Left cardiac atrium (tissue), 4 donors: ENCODE results near the gene TUT4. TPM values are rescaled to one million over a fixed set of nuclear protein-coding genes. Genes with fewer than 3 reads are reported as not detected.

Source experiments
- ATAC-seq, 2 donors: fragments of 200-7000 bp; cut with Tn5 transposase; one replicate each; pipeline ENCODE4 v1.9.1; 2020; ENCODE audit warnings: mild to moderate bottlenecking in 2 of 2, moderate library complexity in 2 of 2
- DNase-seq: peaks from one replicate; pipeline ENCODE4 v3.0.0-alpha.2; 2020
- intact Hi-C, 2 donors: fragments of 100-400 bp; cut with DNase I; formaldehyde crosslinking; loops; one replicate each; pipeline versions ENCODE4 v1.14.1 to v1.15.1; 2022 to 2023
- total RNA-seq, 2 donors: library from RNA; stranded (reverse); fragmentation: NEBNext Ultra II Directional; extraction: Animal tissue kit (Norgen Biotek cat#: 25700); gene quantifications; one replicate each; pipeline ENCODE4 v1.2.1, GENCODE V29; 2021
- donor health status: DM: no; HTN: yes; CAD: no.
- donor health status: DM: no; HTN: yes; CAD: no; lungs with severe emphysema.
- donor health status: DM: yes; HTN: yes; CAD: no.
- donor health status: Dilated cardiomyopathy.

Gene TUT4
- total RNA-seq, 2 donors from 2014 or later = 30.1 to 32.7 TPM

DNA sequence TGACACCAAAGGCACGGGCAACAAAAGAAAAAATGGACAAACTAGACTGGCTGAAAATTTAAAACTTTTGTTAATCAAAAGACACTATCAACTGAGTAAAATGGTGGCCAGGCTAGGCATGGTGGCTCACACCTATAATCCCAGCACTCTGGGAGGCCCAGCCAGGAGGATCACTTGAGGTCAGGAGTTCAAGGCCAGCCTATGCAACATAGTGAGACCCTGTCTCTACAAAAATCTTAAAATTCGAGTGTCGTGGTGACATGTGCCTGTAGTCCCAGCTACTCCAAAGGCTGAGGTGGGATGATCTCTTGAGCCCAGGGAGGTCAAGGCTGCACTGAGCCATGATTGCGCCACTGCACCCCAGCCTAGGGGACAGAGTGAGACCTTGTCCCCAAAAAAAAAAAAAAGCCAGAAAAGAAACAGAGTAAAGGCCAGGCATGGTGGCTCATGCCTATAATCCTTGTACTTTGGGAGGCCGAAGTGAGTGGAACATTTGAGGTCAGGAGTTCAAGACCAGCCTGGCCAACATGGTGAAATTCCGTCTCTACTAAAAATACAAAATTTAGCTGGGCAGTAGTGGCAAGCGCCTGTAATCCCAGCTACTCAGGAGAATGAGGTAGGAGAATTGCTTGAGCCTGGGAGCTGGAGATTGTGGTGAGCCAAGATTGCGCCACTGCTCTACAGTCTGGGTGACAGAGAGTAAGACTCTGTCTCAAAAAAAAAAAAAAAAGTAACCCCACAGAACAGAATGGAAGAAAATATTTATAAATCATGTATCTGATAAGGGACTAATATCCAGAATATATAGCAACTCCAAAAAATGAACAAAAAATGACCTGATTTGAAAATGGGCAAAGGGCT is 8.0 kb downstream of the TUT4 start:
- DNase-seq = no peak
- ATAC-seq = no peak
- intact Hi-C loops = no loop called here

DNA sequence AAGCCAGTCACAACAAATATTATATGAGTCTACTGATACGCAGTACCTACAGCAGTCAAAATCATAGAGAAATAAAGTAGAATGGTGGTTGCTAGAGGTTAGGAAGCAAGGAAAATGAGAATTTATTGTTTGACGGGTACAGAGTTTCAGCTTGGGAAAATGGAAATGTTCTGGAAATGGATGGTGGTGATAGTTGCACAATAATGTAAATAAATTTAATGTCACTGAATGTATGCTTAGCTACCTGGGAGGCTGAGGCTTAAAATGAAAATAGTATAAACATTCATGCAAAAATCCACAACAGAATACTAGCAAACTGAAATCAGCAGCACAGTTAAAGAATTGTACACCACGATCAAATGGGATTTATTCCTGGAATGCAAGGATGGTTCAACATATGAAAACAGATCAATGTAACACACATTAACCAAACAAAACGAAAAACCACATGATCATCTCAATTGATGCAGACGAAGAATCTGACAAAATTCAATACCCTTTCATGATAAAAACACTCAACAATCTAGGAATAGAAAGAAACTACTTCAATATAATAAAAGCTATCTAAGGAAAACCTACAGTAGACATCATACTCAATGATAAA is 10.7 kb downstream of the TUT4 start:
- intact Hi-C loops = no loop called here
- ATAC-seq (no peak), DNase-seq (no peak)

DNA sequence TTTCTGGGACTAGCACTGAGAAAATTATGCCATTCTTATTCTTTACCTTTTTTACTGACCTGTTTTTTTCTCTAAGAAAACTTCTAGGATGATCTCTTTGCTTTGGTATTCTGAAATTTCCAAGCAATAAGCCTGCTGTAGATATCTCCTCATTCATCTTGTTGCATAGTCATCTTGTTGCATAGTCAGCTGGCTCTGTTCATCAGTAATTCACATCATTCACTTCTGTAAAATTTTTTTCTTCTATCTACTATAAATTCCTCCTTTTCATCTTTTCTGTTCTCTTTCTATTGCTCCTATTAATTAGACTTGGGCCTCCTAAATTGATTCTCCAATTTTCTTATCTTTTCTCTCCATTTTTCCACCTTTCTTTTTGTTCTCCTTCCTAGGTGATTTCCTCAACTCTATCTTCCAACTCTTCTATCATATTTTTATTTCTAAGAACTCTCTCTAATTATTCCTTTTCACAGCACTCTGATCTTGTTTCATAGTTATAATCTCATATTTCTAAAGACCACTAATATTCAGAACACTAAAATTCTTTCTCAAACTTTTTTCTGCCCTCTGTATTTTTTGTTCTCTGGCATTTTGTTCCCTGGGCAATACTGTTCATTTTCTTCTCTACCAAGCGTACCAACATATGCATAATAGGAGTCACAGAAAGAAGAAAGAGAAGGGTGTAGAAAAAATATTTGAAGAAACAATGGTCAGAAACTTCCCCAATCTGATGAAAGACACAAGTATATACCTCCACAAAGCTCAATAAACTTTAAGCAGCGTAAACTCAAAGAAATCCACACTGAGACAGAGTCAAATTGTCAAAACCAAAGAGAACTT is 17.7 kb downstream of the TUT4 start:
- DNase-seq (no peak), ATAC-seq (no peak)
- intact Hi-C loops = no loop called here

DNA sequence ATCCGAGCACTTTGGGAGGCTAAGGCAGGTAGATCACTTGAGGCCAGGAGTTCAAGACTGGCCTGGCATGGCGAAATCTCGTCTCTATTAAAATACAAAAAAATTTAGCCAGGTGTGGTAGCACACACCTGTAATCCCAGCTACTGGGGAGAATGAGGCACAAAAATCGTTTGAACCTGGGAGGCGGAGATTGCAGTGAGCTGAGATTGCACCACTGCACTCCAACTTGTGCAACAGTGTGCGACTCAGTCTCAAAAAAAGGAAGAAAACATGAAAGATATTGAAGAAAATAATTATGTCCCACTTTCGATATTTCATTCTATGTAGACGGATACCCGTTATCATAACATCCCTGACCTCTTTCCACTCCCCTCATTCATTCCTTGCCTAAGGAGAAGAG is 19.2 kb downstream of the TUT4 start:
- intact Hi-C loops = no loop called here
- ATAC-seq (no peak), DNase-seq (no peak)

DNA sequence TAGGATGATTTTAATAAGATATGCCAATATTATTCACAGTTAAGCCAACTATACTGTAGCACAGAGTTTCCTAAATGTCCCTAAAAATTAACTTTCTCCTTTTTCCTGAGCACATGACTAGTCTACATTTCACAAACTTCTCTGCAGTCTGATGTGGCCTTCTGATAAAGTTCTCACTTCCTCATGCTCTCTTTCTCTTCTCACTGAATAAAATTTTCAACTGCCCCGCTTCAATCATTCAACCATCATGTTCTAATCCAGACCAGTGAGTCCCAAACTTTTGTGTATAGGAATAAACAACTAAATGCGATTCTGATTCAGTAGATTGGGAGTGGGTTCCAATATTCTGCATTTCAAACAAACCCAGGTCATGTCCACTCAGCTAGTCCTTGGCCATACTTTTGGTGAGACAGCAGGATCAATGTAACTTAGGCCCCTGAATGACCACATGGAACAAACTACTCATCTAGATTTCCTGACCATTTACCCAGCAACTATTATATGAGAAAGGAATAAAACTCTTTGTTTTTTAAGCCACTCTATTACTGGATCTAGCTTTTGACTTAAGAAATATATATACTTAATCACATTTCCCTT is 20.1 kb downstream of the TUT4 start:
- no peak for ATAC-seq
- no peak for DNase-seq
- intact Hi-C loops = no loop called here

DNA sequence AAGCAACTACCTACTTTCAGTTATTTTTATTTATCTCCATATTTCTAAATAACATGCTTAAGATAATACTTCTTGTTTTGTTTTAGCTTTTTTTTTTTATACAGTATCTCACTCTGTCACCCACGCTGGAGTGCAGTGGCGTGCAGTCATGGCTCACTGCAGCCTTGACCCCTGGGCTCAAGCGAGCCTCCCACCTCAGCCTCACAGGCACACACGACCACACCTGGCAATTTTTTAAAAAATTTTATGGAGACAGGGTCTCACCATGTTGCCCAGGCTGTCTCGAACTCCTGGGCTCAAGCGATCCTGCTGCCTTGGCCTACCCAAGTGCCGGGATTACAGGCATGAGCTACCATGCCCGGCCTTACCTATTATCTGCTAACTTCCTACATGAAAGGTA is 20.6 kb downstream of the TUT4 start:
- ATAC-seq = no peak
- intact Hi-C loops = no loop called here
- DNase-seq = no peak

DNA sequence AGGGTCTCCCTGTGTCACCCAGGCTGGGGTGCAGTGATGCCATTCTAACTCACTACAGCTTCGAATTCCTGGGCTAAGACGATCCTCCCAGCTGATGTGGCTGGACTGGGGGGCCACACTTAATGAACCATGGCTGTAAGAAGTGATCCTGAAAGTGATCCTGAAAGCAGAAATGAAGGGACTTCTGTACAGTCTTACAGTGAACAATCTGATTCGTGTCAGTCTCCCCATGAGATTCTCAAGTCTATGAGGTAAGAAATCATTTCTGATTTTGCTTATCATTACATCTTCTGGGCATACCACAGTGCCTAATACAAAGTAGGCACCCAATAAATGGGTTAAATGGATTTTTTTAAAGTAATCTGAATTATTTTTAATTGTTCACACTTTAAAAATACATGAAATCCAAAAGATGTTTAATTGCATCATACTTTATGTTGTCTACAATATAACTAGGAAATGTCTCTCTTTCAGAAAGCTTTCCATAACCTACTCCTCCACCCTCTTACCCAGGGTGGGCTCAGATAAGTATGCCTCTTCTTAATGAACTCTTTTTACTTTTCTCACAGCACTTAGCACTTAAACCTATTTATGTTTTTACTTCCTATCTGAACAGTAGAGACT is 21.5 kb downstream of the TUT4 start:
- DNase-seq (no peak), ATAC-seq (no peak)

DNA sequence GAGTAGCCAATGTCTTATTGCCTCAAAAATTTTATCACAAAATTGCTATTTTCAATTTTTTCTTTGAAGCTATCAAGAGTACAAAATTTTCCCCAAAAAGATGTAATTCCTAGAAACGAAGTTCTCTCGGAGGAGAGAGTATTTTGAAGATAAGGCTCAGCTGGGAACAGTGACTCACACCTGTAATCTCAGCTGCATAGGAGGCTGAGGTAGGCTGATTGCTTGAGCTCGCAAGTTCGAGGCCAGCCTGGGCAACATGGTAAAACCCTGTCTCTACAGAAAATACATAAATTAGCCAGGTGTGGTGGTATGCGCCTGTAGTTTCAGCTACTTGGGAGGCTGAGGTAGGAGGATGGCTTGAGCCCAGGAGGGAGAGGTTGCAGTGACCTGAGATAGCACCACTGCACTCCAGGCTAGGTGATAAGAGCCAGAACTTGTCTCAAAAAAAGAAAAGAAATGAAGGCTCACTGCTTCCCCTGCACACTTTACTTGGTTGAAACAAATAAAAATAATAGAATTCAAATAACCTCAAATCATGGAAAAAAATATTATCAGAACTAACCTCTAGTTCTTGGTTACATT is 22.2 kb downstream of the TUT4 start:
- intact Hi-C loops = no loop called here
- no peak for ATAC-seq
- no peak for DNase-seq

More for the DNA sequence above, 21.5 kb downstream of the TUT4 start:
- intact Hi-C loops = no loop called here

DNA sequence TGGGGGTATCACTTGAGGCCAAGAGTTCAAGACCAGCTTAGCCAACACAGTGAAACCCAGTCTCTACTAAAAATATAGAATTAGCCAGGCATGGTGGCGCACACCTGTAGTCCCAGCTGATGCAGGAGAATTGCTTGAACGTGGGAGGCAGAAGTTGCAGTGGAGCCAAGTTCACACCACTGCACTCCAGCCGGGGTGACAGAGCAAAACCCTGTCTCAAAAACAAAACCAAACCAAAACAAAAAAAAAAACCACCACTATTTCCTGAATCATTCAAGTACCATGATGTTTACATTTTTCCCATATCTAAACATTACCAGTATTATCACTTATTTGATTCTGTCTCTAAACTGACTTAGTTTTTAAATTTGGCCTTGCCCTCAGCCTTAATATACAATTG is 29.5 kb downstream of the TUT4 start:
- ATAC-seq (no peak), DNase-seq (no peak)
- intact Hi-C loops = no loop called here

DNA sequence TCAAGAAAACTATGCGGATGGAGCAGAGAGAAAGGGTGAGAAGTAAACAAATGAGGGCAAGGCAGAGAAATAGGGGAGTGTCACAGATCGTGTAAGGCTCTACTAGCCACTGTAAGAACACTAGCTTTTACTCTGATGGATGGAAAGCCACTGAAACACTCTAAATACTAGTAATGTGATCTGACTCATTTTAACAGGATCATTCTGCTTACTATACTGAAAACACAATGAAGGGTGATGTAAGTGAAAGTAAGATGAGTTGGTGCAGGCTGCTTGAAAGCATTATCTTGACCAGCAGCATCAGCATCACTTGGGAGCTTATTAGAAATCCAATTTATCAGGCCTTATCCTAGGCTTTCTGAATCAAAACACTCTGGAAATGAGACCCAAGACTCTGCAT is 32.7 kb downstream of the TUT4 start:
- ATAC-seq (no peak), DNase-seq (no peak)
- intact Hi-C loops = no loop called here

DNA sequence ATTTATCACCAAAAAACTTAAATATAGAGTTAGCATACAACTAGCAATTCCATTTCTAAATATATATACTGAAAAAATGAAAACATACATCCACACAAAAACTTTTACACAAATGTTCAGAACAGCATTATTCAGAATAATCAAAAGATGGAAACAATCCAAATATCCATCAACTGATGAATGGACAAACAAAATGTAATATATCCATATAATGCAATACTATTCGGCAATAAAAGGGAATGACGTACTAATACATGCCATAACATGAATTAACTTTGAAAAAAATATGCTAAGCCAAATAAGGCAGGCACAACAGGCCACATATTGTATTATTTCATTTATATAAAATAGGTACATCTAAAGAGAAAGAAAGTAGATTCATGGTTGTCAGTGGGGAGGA is 33.9 kb downstream of the TUT4 start:
- DNase-seq = no peak
- intact Hi-C loops = no loop called here
- no peak for ATAC-seq

DNA sequence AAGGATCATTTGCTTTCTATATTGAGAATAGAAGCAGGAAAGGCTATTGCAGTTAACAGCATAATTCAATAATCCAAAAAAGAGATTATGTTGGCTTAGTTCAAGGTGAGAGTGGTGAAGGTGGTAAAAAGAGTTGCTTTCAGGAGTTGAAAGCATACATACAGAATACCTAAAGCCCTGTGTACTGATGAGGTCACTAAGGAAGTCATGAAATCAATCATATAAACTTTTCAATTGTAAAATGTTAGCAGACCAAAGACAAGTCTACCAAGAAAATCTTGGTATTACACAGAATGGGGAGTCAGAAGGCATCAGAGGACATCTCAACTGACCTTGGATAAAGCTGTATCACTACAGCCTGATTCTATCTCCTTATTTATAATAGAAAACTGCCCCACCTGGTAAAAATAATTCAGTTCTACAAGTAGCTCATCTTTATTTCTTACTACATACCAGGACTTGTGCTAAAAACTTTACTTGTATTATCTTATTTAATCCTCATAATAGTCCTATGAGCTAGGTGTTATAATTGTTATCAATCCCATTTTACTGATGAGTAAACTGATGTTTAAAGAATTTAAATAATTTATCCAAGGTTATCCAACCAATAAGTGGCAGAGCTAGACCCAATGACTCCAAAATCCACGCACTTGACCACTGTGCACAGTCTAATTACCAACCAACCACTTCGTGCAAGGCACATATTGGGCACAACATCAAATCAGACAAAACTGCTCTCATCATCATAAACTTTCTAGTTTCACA is 40.9 kb downstream of the TUT4 start:
- no peak for DNase-seq
- no peak for ATAC-seq
- intact Hi-C loops = no loop called here

DNA sequence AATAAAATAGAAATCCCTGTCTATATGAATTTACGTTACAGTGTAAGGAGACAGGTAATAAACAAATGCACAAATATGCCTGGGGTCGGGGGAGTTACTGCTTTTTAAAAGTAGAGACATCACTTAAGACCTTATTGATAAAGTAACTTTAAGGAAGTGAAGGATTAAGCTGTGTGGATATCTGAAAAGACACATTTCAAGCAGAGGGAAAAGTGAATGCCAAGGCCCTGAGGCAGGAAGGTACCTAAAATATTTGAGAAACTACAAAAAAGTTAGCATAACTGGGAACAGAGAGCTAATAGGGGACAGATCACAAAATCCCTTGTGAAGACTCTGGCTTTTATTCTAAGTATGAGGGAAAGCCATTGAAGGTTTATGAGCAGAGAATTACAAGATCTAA is 41.5 kb downstream of the TUT4 start:
- intact Hi-C loops = no loop called here
- no peak for ATAC-seq

DNA sequence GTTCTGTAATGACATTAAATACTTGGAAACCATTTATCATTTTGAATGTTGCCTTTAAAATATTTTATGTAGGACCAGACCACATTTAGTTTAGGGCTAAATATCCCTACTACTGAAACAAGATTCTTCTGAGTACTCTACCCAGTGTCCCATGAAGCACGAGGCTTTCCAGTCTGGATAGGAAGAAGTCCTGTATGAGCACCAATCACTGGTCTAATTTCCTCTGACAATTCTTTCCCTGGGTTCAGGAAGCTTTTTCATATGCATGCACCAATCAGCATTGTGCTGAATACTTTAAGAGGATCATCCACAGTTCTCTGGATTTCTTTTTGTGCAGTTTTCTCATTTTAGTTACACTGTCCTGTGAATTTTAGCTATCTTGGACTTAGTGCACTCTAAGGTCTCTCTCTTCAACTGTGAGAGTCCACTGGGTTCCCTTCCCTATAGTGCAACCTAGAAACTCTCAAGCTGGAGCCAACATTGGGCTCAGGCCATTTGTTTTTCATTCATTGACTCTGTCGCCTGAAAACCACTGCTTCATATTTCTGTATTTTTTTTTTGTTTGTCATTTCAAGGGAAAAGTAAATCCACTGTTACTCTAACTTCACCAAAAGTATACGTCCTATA is 45.9 kb downstream of the TUT4 start:
- ATAC-seq (no peak), DNase-seq (no peak)
- intact Hi-C loops = no loop called here

More for the DNA sequence above, 41.5 kb downstream of the TUT4 start:
- no peak for DNase-seq

DNA sequence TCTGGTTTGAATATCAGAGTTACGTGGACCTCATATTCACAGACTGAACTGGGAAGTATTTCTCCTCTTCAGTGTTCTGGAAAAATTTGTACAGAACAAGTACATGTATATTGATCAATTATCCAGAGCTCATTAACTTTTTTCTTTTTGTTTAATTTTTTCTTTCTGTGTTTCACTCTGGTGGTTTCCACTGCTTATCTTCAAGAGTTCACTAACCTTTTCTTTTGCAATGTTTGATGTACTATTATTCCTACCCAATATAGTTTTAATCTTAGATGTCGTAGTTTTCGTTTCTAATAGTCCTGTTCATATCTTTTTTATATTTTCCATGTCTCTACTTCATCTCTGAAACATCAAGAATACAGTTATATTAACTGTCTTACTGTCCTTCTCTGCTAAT is 46.5 kb downstream of the TUT4 start:
- ATAC-seq = no peak
- intact Hi-C loops = no loop called here

DNA sequence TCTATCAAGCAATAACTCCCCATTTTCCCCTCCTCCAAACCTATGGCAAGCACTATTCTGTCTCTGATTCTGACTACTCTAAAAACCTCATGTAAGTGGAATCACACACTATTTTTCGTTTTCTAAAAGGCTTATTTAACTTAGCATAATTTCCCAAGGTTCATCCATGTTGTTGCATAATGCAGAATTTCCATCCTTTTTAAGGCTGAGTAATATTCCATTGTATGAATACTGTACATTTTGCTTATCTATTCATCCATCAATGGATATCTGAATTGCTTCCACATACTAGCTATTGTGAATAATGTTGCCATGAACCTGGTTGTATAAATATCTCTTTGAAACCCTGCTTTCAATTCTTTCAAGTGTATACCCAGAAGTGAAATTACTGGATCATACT is 48.2 kb downstream of the TUT4 start:
- ATAC-seq (no peak), DNase-seq (no peak)
- intact Hi-C loops = no loop called here

More for the DNA sequence above, 46.5 kb downstream of the TUT4 start:
- no peak for DNase-seq

DNA sequence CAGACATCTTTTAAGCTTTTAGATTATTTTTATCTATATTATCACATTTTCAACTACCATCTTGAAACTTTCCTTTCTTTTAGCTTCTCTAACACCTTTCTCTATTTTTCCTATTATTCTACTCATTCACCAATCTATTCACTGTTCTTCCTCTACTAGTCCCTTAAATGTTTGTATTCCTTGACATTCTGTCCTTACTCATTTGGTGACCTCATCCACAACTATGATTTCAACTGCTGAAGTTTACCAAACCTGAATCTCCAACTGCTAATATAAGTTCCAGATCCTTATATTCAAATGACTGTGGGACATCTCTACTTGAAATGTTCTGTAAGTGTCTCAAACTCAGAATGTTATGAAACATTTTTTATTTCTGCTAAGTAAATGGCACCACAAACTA is 49.2 kb downstream of the TUT4 start:
- intact Hi-C loops = no loop called here
- no peak for DNase-seq
- ATAC-seq = no peak

DNA sequence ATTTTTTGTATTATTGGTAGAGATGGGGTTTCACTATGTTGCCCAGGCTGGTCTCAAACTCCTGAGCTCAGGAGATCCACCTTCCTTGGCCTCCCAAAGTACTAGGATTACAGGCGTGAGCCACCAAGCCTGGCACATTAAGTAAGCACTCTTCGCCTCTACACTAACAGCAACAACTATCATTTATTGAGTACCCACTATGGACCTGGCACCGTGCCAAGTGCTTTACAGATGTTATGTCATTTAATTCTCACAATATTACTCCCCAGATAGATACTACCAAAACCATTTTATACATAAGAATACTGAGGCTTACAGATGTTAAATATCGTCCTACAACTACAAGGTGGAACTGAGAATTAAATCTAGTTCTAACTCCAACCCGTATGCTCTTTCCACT is 50.1 kb downstream of the TUT4 start:
- no peak for ATAC-seq
- no peak for DNase-seq
- intact Hi-C loops = no loop called here
